Neural progenitor cell (in vitro differentiated cells): ENCODE results near the gene MCRIP1.

ENCODE experiments used
- EZH2 ChIP-seq: fragments of 200-600 bp; sonication (generic); IDR thresholded peaks from 2 replicates; pipeline ENCODE4 v1.6.1; 2017; ENCODE audit warnings: antibody characterized with exemption, mild to moderate bottlenecking, moderate library complexity
- EZH2phosphoT487 ChIP-seq: fragments of 200-600 bp; sonication (generic); IDR thresholded peaks from 2 replicates; pipeline ENCODE4 v1.6.1; 2017; ENCODE audit warnings: antibody characterized with exemption
- TF ChIP-seq, protein P1 (sequence below): fragments of 200-600 bp; sonication (generic); IDR thresholded peaks from 2 replicates; pipeline ENCODE4 v1.5.1; 2017; ENCODE audit warnings: antibody characterized with exemption, mild to moderate bottlenecking

DNA sequence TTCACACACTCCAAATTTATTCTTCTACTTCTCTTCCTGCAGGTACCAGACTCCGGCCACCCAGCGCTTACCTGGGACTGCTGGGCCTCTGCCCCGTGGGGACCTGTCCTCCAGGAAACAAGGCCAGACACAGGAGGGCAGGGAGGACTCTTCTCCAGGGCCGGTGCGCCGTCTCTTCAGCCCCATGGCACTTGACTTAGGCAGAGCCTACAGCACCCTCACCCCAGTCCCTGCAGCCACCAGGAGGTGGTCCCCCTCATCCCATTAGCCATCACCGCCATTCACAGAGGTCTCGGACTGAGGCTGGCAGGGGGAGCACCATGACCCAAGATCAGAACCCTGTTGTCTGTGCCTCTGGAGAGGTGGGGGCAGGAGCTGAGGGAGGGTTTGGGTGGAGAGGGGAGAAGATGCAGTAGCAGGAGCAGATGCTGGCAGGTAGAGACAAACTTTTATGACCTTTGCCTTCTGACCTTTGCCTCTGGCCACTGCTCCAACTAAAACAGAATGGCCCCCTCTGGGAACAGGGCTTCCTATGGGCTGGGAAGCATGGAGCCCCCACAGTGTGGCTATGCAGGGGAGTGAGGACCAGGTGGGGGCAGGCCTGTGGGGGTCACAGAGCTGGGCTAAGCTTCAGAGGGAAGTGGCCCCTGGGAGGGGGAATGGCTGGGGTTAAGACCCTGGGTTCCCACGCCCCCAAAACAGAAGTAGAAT lies 30.9 kb downstream of the MCRIP1 start:
- TF ChIP-seq, protein P1, sequence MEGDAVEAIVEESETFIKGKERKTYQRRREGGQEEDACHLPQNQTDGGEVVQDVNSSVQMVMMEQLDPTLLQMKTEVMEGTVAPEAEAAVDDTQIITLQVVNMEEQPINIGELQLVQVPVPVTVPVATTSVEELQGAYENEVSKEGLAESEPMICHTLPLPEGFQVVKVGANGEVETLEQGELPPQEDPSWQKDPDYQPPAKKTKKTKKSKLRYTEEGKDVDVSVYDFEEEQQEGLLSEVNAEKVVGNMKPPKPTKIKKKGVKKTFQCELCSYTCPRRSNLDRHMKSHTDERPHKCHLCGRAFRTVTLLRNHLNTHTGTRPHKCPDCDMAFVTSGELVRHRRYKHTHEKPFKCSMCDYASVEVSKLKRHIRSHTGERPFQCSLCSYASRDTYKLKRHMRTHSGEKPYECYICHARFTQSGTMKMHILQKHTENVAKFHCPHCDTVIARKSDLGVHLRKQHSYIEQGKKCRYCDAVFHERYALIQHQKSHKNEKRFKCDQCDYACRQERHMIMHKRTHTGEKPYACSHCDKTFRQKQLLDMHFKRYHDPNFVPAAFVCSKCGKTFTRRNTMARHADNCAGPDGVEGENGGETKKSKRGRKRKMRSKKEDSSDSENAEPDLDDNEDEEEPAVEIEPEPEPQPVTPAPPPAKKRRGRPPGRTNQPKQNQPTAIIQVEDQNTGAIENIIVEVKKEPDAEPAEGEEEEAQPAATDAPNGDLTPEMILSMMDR: no peak
- TF ChIP-seq EZH2 (no peak), EZH2phosphoT487 (no peak)
